WERI-Rb-1 (cell line): Measurements from ENCODE around the gene LCE1F.

Experiments
- DNase-seq: peaks from one replicate; pipeline ENCODE4 v3.0.0-alpha.2; 2020
- H3K27ac ChIP-seq: fragments of 250-450 bp; sonication (Bioruptor Pico); 2 replicates; pipeline ENCODE4 v1.5.1; 2020; ENCODE audit warnings: mild to moderate bottlenecking, moderate library complexity
- H3K27me3 ChIP-seq: fragments of 250-450 bp; sonication (Bioruptor Pico); 2 replicates; pipeline ENCODE4 v1.5.1; 2021; ENCODE audit warnings: mild to moderate bottlenecking, low read depth, moderate library complexity; ENCODE audit not compliant: insufficient read depth, severe bottlenecking
- H3K36me3 ChIP-seq: fragments of 250-450 bp; sonication (Bioruptor Pico); 2 replicates; pipeline ENCODE4 v1.5.1; 2020; ENCODE audit warnings: mild to moderate bottlenecking, moderate library complexity
- H3K4me3 ChIP-seq: 2 replicates; pipeline ENCODE4 v1.5.1; 2011; ENCODE audit warnings: low read depth, mild to moderate bottlenecking, control low read depth, low read length
- H3K9me3 ChIP-seq: fragments of 250-450 bp; sonication (Bioruptor Pico); 2 replicates; pipeline ENCODE4 v1.5.1; 2021; ENCODE audit warnings: mild to moderate bottlenecking, moderate library complexity; ENCODE audit not compliant: severe bottlenecking
- TF ChIP-seq, protein P1 (sequence below): IDR thresholded peaks from 2 replicates; pipeline ENCODE4 v1.5.1; 2011; ENCODE audit warnings: low read depth, mild to moderate bottlenecking, control low read depth, inconsistent platforms, low read length

The LCE1F gene

DNA sequence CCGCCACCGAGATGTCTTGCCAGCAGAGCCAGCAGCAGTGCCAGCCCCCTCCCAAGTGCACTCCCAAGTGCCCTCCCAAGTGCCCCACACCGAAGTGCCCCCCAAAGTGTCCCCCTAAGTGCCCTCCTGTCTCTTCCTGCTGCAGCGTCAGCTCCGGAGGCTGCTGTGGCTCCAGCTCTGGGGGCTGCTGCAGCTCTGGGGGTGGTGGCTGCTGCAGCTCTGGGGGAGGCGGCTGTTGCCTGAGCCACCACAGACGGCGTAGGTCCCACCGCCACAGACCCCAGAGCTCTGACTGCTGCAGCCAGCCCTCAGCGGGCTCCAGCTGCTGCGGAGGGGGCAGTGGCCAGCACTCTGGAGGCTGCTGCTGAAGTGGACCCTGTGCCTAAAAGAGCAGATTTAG is 1.4 kb downstream of the LCE1F start:
- TF ChIP-seq, protein P1, sequence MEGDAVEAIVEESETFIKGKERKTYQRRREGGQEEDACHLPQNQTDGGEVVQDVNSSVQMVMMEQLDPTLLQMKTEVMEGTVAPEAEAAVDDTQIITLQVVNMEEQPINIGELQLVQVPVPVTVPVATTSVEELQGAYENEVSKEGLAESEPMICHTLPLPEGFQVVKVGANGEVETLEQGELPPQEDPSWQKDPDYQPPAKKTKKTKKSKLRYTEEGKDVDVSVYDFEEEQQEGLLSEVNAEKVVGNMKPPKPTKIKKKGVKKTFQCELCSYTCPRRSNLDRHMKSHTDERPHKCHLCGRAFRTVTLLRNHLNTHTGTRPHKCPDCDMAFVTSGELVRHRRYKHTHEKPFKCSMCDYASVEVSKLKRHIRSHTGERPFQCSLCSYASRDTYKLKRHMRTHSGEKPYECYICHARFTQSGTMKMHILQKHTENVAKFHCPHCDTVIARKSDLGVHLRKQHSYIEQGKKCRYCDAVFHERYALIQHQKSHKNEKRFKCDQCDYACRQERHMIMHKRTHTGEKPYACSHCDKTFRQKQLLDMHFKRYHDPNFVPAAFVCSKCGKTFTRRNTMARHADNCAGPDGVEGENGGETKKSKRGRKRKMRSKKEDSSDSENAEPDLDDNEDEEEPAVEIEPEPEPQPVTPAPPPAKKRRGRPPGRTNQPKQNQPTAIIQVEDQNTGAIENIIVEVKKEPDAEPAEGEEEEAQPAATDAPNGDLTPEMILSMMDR: no peak
- no peaks in the 10 kb centered on the region for H3K36me3 ChIP-seq
- H3K27ac ChIP-seq: no peak overlapping the region
- no peaks in the 10 kb centered on the region for H3K9me3 ChIP-seq
- no peak overlapping the region for H3K4me3 ChIP-seq
- H3K27me3 ChIP-seq: peaks cover 80% of the 10 kb centered on the region
- no peak for DNase-seq

DNA sequence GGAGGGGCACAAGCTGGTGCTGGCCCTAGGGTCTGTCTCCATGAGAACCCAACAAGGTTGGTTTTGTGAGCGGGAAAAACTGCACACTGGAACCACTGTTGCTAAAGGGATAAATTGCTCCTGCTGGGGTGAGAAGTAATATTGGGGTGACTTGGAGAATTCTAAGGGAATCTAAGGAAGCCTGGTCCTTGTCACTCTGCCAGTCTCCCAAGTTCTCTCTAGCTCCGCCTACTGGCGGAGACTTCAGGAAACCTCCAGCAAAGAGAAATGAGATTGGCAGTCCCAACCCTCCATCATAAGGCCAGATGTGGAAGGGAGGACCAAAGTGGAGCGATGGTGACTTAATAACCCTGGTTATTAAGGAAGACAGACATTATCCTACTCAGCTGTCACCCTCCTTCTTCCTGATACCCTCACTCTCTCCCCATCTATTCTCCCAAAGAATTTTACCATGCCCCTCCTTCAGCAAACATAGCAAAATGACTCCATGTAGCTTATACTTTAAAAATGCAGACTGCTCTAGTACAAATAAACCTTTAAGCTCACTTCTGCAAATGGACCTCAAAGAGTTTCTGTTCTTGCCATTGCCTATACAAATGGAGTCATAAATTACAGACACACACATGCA is 2.7 kb downstream of the LCE1F start:
- DNase-seq: peak; percentile 66
- Histone ChIP-seq H3K9me3 (no peaks in the 10 kb centered on the region), H3K36me3 (no peaks in the 10 kb centered on the region), H3K4me3 (no peak overlapping the region), H3K27ac (no peak overlapping the region), H3K27me3 (peaks cover 90% of the 10 kb centered on the region)
- TF ChIP-seq, protein P1: peak; percentile 86

DNA sequence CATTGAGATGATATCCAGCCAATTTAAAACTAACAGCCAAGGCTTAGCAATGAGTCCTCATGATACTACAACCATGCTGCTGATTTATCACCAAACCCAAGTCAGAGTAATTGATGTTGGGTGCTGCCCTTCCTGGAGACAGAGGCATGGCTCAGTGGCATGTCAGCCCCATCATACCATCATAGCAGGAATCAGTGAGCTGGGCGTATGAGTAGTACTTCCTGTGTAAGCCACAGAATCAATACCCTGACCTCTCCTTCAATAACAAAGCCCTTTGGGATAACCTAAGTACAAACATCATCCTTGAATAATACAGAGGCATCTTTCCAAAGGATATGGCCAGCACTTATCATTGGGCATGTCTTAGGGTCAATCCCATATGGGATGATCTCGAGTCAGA is 8.2 kb downstream of the LCE1F start:
- TF ChIP-seq, protein P1: no peak
- no peak for DNase-seq
- Histone ChIP-seq H3K9me3 (no peaks in the 10 kb centered on the region), H3K36me3 (no peaks in the 10 kb centered on the region), H3K27me3 (peaks cover 88% of the 10 kb centered on the region), H3K4me3 (no peak overlapping the region), H3K27ac (no peak overlapping the region)

DNA sequence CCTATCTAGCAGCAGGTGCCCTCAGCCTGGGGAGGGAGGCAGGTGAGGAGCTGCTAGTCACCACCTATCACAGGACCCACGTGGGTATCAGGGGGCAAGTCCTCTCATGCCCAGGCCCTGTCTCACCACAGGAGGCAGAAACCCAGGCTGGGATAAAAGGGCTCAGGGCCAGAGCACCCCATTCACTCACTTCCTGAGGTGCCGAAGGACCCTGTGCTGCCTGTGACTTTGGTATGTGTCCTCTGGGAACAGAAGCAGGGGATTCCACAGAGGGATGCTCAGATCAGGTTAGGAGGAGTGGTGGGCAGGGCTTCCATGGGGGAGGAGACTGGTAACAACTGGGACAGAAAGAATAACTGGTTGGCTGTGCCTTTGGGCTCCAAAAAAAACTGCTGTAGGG is 11.1 kb downstream of the LCE1F start, which contains the start of gene LCE1E:
TSS of gene LCE1E (plus strand) at position 181 of the 400 bp plus-strand sequence. CDS start 1,043 bp downstream, outside the sequence.
- Histone ChIP-seq H3K27ac (no peak within 1 kb of the TSS), H3K4me3 (no peak within 1 kb of the TSS), H3K9me3 (no peaks in the 10 kb centered on the region), H3K27me3 (peaks cover 60% of the 10 kb centered on the region), H3K36me3 (no peaks in the 10 kb centered on the region)
- no peak for DNase-seq
- TF ChIP-seq, protein P1: no peak

DNA sequence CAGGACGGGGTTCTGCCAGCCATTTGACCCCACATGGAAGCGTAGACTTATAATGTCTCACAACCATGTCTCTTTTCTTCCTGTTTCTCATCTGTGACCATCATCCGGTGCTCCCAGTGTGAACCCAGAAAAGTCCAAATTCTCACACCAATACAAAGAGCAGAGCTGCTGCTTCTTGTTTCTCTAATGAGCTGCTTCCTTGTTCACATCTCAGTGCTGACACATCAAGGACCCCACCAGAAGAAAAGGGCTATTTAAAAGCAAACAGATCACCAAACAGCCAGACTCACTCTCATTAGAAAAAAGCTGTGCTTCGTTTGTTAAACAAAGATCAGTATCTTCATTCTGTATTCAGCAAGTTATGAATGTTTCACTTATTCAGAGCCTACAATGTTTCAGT is 20.7 kb downstream of the LCE1F start:
- Histone ChIP-seq H3K27me3 (peaks cover 25% of the 10 kb centered on the region), H3K9me3 (peaks cover 2% of the 10 kb centered on the region), H3K4me3 (no peak overlapping the region), H3K36me3 (no peaks in the 10 kb centered on the region), H3K27ac (no peak overlapping the region)
- TF ChIP-seq, protein P1: no peak
- no peak for DNase-seq

DNA sequence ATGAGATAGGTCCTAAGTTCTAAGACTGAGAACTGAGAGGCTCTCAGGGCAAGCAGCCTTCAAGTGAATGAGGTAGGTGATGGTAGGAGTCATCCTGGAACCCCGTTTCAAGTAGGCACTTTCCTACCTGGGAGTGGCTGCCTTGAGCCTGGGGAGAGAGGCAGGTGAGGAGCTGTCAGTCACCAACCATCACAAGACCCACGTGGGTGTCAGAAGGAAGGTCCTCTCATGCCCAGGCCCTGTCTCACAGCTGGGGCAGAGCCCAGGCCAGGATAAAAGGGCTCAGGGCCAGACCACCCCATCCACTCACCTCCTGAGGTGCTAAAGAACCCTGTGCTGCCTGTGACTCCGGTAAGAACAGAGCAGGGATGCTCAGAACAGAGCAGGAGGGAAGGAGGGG is 21.5 kb downstream of the LCE1F start, which contains the start of gene LCE1D:
TSS of gene LCE1D (plus strand) at position 301 of the 400 bp plus-strand sequence. CDS start 1,074 bp downstream, outside the sequence.
- Histone ChIP-seq H3K36me3 (no peaks in the 10 kb centered on the region), H3K9me3 (peaks cover 2% of the 10 kb centered on the region), H3K4me3 (no peak within 1 kb of the TSS), H3K27ac (no peak within 1 kb of the TSS), H3K27me3 (peaks cover 32% of the 10 kb centered on the region)
- no peak for DNase-seq
- TF ChIP-seq, protein P1: no peak
